NCI-H2171 treated with DMSO at 0.1 percent for 48 hours (cell line): ENCODE data around the gene RNF17.

Source experiments
- DNase-seq: peaks from one replicate; lab custom pipeline; 2025; lab: John Stamatoyannopoulos, UW

Gene RNF17

DNA sequence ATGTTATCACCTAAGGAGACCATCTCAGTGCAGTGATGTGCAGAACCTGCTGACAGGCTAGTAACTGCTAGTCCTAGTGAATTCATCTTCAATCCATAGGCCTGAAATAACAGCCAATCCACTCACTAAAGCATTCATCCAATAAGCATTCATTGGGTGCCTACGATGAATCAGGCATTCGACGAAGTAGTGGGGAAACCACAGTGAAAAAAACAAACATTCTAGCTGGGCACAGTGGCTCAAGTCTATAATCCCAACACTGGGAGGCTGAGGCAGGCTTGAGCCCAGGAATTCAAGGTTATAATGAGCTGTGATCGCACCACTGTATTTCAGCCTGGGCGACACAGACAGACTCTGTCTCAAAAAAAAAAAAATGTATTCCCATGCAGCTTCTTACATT lies 135.6 kb downstream of the RNF17 start:
- no peak for DNase-seq

DNA sequence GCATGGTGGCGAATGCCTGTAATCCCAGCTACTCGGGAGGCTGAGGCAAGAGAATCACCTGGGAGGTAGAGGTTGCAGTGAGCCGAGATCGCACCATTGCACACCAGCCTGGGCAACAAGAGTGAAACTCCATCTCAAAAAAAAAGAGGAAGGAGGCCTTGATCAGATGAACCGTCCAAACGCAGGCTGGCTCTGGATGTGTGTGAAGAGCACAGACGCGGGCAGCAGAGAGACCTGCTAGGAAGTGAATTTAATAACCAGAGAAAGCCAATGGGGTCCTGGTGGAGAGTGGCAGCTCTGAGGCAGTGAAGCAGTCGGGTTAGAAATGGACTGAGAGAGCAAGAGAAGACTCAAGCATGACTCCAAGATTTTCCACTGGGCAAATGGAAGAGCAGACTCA lies 136.5 kb downstream of the RNF17 start:
- DNase-seq, result no peak

DNA sequence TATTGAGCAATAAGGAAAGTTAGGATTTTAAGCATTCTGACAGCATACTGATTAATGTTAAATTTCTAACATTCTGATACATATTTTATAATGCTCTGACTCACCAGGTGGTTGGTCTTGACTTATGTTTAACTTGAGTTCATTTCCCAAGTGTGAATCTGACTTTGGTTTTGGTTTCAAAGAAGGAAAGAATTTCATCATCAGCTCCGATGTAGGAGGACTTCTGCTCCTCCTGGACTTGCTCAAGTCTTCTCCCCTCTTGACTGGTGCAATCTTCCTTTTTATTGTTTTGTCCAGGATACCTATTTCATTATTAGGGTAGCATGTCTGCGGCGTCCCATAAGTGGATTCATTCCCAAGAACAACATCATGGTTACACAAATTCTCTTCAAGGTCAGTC lies 141.3 kb downstream of the RNF17 start:
- DNase-seq, result no peak

DNA sequence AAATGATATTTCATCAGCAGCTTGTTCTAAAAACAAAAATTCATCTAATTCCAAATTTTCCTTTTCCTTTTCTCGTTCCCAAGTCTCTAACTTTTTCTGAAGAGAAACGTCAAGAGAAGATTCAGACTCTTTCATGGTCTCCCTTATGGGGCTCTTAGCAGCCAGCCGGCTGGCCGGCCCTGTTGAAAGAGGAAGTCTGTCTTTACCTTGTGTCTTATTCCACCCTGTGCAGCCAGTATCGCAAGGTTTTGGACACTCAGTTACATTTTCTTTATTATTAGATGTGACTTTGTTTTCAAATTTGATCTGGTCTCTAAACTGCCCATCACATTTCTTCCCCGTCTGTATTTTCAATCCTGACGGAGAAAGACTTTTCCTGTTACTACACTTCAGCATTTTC lies 142.3 kb downstream of the RNF17 start:
- no peak for DNase-seq

DNA sequence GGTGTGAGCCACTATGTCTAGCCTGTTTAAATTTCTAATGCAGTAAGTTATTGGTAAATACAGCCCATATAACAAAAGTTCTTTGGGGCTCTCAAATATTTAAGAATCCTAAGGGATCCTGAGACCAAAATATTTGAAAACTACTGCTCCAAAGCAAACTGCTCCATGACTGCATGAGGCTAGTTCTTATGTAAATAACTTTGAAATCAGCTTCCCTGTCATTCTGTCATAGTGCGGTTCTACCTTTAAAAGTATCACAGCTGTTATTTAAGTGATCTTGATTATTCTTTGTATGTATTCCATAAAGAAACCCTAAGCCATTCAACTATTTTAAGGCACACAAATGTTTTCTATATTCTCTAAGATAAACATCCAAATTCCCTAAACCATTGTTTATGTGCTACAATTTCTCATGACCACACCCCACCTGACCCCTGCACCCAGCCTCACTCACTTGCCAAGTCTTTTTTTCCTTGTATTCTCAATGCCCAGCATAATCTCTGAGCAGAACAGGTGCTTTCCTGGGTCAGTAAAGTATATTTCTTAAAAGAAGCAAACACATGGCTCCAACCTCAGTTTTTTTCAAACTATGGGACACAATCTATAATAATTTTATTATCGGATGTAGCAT lies 146.6 kb downstream of the RNF17 start:
- DNase-seq, result no peak

DNA sequence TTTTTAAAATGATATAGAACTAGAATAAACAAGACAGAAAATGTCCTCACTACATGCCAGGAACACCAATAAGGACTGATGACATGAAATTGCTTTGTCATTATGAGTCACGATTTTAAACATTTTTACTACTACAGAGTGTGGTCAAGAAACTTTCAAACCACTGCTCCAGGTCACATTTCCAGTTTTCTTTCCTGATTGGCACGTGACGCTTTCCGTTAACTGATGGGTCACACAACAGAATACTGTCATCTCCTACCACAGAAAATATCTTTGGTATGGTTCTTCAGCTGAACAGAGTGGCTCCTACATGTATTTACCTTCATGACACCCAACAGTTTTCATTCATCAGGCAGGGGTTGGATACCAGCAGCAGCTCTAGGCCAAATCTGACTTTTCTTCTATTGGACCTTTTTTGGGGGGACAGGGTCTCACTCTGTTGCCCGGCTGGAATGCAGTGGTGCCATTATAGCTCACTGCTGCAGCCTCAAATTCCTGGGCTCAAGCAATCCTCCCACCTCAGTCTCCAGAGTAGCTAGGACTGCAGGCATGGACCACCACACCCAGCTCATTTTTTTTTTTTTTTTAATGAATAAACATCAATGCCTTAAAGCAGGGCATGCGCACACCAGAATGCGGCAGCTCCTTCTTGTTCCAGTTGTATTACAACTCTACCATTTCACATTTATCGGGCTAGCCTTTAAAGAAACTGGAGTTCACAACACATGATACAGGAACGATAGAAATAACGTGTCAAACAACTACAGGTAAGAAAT lies 147.4 kb downstream of the RNF17 start:
- DNase-seq, result no peak

DNA sequence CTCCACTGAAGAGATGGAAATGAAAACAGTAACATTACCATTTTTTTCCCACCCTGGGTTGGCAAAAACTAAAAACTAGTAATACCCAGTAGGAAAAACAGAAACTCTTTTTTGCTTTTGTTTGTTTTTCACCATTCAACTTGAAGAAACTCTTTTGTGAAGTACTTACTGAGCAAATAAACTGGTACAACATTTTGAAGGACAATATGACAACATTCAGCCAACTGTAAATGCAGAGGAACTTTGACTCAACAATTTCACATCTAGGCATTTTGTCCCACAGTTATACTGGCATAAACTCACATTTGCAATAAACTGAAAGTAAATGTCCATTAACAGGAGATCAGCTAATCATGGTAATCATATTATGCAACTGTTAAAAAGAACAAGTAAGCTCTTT lies 152.5 kb downstream of the RNF17 start:
- no peak for DNase-seq

DNA sequence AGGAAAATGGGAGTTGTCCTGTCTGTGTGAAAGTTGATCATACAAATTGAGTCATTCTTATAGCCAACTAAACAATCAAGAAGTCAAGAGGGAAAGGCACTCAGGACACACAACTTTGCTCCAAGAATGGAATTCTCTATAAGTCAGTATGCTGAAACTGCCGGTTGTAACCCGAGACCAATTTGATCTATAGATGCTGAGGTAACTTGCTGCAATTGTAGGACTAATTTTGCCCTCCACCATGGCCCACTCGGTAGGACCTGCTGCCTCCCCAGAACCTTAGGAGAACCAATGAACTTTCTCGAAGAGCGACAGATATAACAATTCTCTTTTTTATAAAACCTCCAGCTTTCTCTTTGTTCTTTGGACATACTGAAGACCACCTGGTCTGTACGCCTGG lies 157.0 kb downstream of the RNF17 start:
- no peak for DNase-seq

DNA sequence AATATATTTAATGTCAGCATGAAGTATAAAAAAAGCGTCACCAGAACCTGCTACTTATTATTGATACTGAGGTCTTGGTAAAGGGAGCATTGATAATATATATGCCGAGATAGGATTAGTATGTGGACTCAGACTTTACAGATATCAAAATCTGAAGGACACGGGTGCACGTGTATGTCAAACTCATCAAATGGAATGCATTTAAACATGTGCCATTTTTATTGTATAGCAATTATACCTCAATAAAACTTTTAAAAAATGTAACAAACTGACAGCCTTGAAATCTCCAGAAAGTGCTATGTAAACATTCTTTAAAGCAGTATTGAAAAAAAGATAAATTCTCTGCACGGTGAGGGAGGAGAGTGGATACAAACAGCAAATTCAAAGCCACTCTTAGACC lies 157.9 kb downstream of the RNF17 start:
- no peak for DNase-seq

DNA sequence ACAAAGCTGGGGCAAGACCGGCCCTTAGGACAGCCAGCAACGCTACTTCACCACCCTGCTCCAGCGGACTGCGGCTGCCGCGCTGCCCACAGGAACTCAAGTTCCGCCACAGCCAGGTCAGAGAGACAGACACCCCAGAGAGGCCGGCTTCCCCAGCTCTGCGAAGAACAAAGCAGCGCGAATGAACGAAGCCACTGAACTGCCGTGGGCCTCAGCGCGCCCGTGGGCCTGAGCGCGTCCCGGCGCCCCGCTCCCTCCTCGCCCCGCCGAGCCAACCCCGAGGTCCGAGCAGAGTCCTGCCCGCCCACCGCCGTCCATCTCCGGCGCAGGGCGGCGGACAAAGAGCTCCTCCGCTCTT lies 158.4 kb downstream of the RNF17 start:
- DNase-seq, result no peak

DNA sequence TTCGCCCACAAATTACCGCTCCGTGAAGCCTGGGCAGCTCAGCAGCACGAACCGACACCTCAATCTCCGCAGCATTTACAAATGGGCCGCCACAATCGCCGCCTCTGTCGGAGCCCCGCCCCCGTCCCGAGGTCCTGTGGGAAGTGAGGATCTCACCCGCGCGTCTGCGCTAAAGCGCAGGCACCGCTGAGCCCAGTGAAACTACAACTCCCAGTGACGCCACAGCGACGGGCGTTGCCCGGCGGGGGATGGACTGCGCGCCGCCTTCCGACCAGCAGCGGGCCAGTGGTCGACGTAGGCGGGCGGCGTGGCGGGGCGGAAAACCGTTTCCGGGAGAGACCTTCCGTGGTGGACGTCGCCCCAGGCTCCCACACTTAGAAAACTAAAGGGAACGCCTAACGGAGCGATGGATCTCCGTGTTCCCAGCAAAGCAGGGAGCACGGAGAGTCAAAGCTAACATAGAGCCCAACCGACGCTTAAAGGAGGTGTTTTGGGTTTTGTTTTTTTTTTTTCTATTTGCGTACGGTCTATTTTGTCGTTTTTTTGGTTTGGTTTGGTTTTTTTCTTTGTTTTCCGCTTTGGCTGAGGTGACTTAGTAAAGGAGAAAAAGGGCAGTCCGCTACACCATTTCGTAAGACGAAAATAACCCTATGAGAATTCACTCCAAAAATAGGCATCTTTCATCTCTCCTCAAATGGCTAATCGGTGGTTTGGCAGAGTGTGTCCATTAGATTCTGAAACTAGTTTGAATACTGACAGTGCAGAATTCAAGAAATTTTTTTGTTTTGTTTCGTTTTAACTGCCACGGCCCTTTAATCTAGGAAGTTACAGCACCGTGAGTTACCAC lies 159.0 kb downstream of the RNF17 start:
- DNase-seq, result peak; percentile 82

DNA sequence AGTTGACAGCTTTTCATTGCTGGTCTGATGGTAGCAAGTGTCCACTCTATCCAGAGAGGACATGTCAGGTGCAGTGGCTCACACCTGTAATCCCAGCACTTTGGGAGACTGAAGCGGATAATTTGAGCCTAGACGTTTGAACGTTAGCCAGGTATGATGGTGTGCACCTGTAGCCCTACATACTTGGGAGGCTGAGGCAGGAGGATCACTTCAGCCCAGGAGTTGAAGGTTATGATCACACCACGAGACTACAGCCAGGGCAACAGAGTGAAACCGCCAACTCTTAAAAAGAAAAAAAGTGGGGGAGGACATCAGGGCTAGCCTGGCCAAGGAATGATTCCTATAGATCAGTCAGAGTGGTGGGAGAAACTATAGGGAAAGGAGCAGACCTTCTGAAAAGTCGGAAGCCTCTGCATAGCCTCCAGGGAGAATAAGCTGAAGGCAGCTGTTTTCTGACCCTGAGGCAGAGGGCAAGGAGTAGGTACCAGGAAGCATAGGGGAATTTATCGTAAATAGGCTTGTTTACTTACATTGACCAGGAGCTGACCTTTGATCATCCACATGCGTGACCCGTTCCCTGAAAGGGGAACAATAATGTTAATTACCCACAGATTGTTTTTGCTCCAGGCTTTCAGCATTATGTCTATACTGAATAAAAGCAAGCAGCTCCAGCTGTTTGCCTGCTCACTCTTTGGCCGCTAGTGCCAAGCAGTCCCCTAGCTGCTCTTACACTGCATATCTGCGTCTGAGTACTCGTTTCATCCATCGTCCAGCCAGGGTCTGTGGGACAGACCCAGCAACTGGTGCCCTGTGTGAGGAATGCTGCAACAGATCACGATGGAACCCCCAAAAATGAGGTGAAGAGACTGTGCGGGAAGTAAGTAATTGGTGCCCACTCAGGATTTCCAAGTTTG lies 161.6 kb downstream of the RNF17 start:
- no peak for DNase-seq

DNA sequence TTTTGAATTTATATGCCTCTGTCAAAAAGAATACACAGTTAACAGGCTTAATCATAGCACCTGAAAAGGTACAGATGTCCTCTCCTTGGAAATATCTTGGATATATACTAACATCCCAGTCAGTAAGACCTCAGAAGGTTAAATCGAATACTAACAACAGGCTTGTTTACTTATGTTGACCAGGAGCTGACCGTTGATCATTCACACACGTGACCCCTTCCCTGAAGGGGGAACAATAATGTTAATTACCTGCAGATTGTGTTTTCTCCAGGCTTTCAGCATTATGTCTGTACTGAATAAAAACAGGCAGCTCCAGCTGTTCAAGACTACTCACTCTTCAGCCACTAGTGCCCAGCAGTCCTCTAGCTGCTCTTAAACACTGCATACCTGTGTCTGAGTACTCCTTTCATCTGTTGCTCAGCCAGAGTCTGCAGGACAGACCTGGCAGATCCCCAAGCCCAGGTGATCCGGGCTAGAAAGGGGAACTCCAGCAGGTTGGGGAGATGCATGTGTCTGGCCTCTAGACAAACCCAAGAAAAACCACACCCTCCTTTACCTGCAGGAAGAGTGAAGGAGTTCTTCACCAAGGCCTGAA lies 163.9 kb downstream of the RNF17 start:
- no peak for DNase-seq

DNA sequence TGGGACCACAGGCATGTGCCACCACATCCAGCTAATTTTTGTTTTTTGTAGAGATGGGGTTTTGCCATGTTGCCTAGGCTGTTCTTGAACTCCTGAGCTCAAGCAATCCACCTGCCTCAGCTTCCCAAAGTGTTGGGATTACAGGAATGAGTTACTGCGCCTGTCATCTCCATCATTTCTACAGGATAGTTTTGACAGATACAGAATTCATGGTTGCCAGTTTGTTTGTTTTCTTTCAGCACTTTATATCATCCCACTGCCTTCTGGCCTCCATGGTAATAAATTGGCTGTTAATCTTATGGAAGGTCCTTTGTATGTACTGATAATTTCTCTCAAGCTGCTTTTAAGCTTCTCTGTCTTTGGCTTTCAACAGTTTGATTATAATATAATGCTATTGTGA lies 165.2 kb downstream of the RNF17 start:
- DNase-seq, result no peak
